Measurements from ENCODE around the gene MAP4K3.
A peak's percentile ranks its signal among the peaks of the same experiment; 100 is the strongest.

Gene MAP4K3

DNA sequence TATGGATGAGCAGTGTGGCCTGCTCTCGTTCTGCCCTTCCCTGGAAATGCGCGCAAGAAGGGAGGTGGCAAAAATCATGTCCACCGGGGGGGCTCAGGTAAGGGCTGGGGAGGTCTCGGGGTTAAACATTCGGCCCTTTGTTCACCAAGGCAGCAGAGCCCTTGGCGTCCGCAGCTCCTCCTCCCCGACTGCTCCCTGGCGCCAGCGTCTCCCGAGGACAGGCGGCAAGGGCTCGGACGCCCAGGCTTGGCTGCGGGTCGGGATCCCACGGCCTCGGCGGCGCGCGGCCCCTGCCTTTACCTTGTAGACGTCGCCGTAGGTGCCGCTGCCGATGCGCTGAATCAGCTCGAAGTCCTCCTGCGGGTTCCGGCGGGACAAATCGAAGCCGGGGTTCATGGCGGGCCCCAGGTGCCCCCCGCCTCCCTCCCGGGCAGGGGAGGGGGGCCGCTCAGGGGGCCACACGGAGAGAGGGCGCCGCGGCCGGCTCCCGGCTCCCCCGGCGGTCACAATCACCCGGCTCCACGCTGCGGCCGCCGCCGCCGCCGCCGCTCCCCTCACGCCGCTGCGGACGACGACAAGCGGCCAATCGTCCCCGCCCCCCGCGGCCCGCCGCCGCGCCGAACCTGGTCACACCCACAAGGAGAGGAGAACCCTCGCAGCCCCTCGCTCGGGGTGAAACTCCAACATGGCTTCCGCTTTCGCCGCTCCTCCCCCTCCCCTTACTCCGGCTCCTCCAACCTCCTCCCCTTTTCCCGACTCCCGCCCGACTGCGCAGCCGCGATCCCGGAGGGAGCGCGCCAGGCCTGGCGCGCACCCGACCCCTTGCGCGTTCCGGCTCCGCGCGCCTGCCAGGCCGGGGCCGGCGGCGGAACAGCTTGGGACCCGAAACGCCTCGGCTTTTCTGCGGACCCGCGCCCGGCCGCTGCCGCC, at the start of gene MAP4K3:
Gene MAP4K3, minus strand, starts transcription at position 694 of the 930 bp plus-strand sequence. Its CDS starts 298 bp downstream, at position 396.
- peak; percentile 63 for DNase-seq (ENCODE audit: low read depth)

DNA sequence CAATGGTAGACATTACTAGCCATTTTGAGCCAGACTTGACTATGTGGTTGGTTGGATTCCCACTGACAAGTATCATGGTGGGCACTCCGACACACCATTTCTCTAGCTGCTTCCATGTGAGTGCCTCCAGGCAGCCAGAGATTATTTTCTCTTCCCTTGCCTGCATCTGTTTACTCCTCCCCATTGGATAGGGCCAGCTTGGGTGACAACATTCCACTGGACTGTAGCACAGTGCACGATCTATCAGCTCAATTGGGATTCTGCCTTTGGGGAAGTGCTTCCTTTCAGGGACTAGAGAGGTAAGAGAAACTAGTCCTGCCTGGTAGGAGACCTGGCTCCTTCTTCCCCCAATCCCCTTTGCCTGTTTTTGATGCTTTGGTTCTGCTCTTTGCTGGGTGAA, 49.0 kb upstream of the MAP4K3 start:
- DNase-seq (ENCODE audit: low read depth), result no peak

DNA sequence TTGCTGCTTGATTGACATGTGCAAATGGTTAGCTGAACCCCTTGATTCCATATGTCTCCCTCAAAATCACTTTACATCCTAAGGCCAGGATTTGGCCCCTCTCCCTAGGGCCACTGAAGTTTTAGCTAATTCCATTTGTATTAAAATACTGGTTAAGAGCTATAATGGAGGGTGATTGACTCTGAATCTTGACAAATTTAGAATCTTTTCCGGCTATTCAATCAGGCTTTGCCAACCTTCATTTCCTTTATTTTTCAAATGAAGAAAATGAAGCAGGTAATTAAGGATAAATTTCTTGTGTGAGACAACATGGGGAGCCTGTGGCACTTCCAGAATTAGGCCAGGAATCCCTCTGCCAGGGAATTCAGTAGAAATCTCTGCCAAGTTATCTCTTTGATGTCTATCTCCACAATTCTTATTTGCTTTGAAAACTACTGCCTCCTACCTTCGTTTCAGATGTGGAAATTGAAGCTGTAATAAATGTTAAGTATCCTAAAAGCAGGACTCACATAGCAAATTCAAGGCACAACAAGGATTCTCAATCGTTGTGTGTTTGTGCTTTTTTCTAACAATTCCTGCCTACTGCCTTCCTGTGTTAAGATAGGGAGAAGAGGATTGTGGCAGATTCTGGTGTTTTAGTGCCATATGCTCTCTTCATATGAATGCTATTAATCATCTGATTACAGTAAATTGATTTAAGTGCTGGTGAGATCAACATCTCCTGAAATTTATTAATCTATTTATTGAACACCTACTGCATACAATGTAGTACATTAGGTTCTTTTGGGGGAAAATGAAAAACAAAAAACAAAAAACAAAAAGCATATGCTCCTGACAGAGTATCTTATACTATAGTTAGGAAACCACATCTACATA, 47.8 kb upstream of the MAP4K3 start:
- no peak for DNase-seq (ENCODE audit: low read depth)

DNA sequence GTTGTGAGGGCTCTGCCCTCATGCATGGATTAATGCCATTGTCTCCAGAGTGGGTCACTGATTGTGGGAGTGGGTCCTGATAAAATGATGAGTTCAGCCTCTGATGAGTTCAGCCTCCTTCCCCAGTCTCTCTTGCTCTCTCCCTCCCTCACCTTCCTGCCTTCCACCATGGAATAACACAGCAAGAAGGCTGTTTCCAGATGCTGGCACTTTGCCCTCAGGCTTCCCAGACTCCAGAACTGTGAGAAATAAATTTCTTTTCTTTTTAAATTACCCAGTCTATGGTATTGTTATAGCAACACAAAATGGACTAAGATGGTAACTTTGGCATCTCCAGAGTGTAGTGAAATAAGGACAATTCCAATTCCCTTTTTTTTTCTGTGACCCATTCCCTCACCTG, 47.1 kb upstream of the MAP4K3 start:
- no peak for DNase-seq (ENCODE audit: low read depth)

DNA sequence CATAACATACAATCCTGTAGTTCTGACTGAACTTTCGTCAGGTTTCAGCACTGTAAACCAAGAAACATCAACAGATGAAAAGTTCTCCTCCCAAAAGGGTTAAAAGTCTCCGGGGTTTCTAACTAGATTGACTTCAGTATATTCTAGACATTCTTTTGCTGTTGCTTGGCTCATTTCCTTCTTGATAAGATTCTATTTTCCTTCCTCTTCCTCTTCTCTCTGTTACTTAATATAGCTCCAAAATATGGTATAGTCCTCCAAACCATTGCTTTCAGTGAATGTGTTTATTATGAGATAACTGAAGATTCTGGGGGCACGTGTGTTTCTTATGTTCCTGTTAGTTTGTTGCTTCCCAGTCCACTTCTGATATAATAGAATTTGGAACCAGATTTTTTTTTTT, 46.4 kb upstream of the MAP4K3 start:
- DNase-seq (ENCODE audit: low read depth), result no peak

DNA sequence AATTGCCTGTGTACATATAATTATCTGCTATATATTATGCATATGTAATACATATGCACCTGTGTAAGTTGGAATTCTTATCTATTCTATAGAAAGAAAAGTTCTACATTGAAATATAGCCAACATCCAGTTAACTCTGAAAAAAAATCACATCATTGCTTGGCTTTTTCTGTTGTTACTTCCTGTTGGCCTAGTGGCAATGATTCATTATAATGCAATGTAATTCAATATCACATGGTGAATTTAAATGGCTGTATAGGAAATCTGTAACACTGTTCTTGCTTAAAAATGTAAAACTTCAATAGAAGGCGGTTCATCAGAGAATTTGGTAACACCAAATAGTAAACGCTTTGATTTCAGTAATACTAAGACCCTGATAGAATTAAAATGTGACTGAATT, 44.5 kb upstream of the MAP4K3 start:
- no peak for DNase-seq (ENCODE audit: low read depth)

DNA sequence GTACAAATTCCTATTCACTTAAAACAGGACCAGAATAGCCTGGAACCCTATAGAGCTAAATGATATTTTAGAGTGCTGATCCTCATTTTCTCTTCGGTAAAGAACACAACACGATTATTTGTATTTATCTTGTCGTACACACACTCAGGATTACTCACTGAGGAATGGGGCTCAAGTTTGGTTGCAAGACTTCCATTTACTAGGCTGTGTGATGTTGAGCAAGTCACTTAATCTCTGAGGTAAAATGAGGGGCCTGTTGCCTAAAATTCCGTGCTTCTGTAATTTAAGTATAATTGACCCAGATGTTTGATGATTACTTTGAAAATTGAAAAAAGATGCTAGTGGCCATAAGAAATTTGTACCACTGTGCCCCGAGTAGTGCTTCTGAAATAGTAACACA, 42.6 kb upstream of the MAP4K3 start:
- DNase-seq (ENCODE audit: low read depth), result no peak

DNA sequence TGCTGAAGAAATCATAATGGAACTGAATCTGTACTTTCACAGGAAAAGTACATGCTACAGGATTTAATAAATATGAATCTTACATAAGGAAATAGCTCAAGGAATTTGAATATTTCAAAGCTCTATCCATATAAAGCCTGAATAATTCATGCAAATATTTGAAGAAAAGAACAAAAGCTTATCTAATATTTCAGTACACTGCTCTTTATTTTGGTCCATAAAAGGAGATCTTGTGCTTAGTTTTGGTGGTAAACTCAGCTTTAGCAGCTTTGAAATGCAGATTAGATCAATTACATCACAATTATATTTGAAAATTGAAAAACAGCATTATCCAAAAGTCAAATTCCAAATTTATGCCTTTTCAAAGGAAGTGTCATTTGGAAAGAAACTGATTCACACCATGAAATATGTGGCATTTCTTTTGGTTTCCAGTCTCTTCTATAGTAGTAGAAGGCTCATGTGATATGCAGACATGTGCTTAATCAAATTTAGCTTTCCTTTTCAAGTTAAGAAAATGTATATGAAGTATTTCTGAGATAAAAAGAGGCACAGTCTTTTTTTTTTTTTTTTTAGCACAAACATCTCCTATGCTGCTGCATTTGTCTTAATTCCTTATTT, 42.1 kb upstream of the MAP4K3 start:
- no peak for DNase-seq (ENCODE audit: low read depth)

DNA sequence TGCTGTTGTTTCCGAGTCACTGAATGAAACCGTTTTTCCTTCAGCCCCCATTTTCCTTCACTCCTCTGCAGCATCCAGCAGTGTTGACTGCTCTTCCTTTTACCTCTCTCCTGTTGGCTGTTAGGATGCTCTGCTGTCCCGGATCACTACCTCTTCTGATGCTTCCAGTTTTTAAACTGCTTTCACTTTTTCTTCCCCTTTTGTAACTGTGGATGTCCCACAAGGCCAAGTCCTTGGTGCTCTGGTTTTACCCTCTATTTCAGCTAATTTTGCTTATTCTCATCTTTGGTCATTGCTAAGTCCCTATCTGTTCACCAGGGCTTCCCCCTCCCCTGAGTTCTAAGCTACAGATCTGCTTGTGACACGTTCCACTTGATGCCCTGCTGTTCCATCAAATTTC, 39.4 kb upstream of the MAP4K3 start:
- no peak for DNase-seq (ENCODE audit: low read depth)

DNA sequence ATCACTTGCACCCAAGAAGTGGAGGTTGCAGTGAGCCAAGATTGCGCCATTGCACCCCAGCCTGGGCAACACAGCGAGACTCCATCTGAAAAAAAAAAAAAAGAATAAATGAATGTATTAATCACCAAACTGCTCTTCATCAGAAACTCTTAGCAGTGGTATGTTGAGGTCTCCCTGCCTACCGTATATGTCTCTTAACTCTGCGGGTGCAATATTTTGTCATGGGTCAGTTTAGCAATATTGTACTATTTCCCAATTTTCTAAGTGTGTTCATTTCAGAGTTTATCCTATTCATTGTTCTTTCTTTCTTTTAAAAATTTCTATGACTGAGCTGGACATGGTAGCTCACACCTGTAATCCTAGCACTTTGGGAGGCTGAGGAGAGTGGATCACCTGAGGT, 37.9 kb upstream of the MAP4K3 start:
- DNase-seq (ENCODE audit: low read depth), result no peak

DNA sequence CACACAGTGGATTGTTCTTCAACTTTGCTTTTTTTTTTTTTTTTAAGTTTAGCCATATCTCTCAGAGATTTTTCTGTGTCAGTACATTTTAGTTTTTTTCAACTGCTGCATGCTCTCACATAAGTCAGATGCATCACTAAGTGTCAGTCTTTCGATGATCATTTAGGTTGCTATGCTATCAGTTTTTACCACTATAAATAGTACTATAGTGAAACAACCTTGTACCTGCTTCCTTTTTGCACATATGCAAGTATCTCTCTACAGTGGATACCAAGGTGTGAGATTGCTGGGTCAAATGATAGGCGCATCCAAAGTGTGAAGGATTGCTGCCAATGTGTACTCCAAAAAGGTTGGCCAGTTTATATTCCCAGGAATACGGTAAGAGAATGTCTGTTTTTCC, 33.5 kb upstream of the MAP4K3 start:
- DNase-seq (ENCODE audit: low read depth), result no peak

DNA sequence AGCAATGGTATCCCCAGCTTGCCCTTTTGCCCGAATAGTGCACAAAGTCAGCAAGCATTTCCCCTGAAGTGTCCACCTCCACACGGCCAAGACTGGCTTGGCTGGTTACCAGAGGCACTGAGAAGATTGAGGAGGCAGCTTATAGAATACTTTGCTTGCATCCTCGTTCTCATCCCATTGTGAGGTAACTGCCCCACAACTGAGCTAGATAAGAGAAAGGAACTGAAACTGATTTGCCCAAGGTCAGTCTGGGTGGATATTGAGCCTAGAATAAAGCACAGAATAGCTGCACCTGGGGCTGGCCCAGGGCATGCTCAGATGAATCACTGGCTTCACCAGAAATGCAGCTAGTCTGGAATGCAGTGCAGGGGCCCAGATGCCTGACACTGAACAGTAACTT, 32.7 kb upstream of the MAP4K3 start:
- no peak for DNase-seq (ENCODE audit: low read depth)

DNA sequence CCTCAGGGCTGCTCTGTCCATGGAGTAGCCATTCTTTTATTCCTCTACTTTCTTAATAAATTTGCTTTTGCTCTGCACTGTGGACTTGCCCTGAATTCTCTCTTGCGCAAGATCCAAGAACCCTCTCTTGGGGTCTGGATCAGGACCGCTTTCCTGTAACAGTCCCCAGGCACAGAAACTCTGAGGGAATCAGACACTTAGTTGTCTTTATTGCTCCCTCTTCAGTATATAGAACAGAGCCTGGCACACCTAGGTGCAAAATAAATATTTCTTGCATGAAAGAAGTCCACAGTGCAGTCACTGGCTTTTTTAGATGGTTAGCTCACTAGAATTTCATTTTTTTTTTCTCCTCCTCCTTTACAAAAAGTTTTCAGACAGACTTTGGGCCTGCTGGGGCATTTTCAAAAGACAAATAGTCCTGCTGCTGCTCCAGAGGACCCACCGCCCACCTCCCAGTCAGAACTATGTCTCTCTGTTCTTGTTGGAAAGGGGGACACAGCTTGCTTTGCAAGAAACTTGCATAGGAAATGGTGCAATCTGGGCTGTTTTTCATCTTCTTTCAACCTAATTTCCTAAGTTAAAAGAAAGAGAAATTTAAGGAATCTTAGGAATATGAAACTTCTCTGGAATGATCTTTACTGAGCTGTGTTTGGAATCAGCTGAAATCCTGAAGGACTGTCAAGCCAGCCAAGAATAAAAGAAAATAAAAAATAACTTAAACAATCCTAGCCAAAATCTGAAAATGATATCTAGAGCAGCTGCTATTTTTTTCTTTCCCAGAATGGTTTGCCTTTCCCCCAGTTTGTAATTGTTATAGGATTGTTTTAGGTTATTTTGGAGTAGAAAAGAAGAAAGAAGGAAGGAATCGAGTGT, 31.7 kb upstream of the MAP4K3 start:
- DNase-seq (ENCODE audit: low read depth), result no peak

DNA sequence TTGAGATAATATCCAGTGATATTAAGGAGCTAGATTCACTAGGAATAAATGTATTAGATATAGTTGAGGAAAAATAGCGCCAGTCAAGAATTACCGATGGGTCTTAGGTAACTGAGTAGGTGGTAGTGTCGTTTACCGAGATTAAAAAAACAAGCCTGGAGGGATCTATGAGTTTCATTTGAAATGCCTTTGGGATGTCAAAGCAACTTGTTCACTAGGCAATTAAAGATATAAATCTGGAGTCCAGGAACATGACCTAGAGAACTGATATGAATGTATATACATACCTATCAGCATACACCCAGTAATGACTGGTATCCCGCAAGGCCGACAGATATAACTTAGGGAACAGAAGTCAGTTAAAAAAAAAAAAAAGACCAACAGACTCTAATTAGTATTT, 29.2 kb upstream of the MAP4K3 start:
- no peak for DNase-seq (ENCODE audit: low read depth)

DNA sequence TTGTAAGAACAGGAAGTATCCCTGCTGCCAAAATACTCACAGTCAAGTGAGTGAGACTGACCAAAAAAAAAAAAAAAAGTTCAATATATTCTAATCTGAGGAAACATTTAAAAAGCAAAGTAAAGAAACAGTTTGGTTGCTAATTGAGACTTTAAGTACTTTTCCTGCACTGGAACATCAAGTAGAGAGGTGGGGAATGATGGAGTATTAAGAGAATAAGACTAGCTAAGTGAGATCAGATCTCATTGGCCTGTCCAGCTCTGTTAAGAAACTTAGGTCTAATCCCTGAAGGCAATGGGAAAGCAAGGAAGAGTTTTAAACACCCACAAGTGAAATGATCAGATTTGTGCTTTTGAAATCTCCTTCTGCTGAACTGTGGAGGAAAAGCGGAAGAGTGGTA, 27.8 kb upstream of the MAP4K3 start:
- no peak for DNase-seq (ENCODE audit: low read depth)

DNA sequence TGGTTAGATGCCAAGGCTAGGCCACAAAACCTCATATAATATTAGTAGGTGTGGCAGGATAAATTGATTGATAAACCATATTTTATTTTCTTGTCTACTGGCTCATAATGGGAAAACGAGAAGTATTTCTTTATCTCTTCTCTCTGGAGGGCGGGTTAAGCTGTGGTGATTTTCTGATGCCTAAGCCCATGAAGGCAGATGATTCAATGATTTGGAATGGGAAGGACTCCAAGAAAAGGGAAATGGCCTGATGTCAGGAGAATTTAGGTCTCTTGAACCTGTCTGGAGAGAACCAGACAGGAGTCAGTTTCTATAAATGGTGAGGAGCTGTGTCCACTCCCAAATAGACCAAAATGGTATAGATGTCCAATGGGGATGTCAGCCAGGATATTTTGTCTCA, 18.7 kb upstream of the MAP4K3 start:
- DNase-seq (ENCODE audit: low read depth), result no peak

DNA sequence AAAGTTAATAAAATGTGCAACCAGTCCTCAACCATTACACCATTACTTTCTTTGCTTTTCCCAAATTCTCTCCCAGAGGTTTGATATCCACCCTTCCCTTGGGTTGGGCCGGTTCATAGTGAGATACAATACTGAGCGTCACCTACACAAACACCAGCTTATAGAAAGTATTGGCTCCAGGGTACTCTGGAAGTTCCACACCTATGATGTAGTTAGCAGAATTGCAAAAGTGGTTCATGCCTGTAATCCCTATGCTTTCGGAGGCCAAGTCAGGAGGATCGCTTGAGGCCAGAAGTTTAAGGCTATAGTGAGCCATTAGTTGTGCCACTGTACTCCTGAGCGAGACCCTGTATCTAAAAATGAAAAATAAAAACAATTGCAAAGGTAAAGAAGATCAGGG, 15.3 kb upstream of the MAP4K3 start:
- no peak for DNase-seq (ENCODE audit: low read depth)

DNA sequence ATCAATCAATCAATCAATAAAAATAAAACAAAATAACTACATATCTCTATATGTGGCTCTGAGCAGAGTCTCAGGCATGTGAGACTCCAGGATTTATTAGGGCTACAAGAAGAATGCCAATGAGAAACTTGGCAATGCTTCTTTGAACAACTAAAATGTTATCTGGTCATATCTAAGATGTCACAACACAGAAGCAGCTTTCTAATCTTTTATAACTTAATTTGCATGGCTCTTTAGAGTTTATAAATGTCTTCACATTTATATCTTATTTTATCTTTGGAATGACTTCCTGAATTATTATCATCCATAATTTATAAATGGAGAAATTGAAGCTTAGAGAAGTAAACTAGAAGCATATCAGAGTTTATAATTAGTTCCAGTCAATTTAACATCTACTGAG, 14.9 kb upstream of the MAP4K3 start:
- DNase-seq (ENCODE audit: low read depth), result no peak

DNA sequence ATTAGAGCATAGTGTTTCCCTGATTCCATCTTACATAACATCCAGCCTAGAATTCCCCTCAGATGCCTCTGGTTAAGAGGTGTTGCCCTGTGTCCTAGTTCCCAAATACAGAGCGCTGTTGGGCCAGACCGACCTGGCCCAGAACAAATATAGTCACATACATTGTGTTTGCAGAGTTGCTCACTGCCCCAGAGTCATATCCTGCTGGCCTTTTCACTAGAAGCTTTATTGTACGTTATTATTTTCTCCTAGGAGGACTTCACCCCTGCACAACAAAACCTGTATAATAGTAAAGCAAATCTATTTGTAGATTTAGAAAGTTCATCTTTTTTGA, 11.1 kb upstream of the MAP4K3 start:
- DNase-seq (ENCODE audit: low read depth), result no peak

DNA sequence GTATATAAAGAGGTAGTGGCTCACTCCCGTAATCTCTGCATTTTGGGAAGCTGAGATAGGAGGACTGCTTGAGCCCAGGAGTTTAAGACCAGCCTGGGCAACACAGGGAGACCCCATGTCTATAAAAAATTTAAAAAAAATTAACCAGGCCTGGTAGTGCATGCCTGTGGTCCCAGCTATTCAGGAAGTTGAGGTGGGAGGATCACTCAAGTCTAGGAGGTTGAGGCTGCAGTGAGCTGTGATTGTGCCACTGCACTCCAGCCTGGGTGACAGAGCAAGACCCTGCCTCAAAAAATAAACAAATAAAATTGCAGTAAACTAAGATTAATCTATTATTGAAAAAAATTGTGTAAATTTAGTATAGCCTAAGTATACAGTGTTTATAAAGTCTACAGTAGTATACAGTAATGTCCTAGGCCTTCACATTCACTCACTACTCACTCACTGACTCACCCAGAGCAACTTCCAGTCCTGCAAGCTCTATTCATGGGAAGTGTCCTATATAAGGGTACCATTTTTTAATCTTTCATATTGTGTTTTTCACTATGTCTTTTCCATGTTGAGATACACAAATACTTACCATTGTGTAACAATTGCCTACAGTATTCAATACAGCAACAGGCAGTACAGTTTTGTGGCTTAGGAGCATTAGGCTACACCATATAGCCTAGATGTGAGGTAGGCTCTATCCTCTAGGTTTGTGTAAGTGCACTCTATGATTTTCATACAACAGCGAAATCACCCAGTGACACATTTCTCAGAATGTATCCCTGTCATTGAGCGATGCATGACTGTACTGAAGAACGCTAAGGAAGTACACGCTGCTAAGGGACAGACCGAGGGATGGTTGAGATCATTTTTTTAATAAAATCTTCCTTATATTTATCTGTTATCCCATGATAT, 10.4 kb upstream of the MAP4K3 start:
- DNase-seq (ENCODE audit: low read depth), result no peak

DNA sequence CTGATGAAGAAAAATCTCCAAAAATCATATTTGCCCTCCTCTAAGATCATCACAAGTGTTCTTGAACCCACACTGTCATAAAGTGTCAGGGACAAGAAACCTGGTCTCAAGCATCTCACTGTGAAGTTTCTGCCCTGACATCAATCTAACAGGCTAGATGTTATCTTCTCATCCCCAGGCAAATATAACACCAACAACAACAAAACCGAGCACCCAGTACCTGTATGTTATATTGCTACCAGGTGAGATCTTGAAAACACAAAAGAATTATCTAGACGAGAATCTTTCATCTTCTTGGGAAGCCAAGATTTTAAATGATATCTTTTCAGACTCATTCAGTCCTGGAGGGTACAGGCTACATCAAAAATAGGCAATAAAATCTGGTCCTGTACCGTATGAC, 8.8 kb upstream of the MAP4K3 start:
- no peak for DNase-seq (ENCODE audit: low read depth)
